Tibial artery (tissue), 4 donors: ENCODE data around the gene RBM26.

Experiments
- DNase-seq, 2 donors: peaks; one replicate each; pipeline ENCODE4 v3.0.0-alpha.2; 2019
- H3K27ac ChIP-seq, 2 donors: fragments of 200-600 bp; sonication (generic) in 1 of 2; 1 replicate in 1 of 2; 2 replicates in 1 of 2; pipeline ENCODE4 v1.5.1; 2018 to 2019; ENCODE audit warnings: mild to moderate bottlenecking in 1 of 2
- H3K27me3 ChIP-seq, 2 donors: fragments of 200-600 bp; sonication (generic) in 1 of 2; one replicate each; pipeline versions ENCODE4 v1.5.1 to v1.6.0; 2016 to 2019
- H3K36me3 ChIP-seq, 3 donors: fragments of 200-600 bp; sonication (generic) in 2 of 3; one replicate each; pipeline ENCODE4 v1.5.1; 2016 to 2019; ENCODE audit warnings: mild to moderate bottlenecking in 2 of 3
- H3K4me1 ChIP-seq, 4 donors: fragments of 200-600 bp; sonication (generic) in 2 of 4; 1 replicate in 3 of 4; 2 replicates in 1 of 4; pipeline ENCODE4 v1.5.1; 2016 to 2019
- H3K4me3 ChIP-seq, 2 donors: fragments of 200-600 bp; sonication (generic) in 1 of 2; 1 replicate in 1 of 2; 2 replicates in 1 of 2; pipeline ENCODE4 v1.5.1; 2018 to 2019; ENCODE audit warnings: mild to moderate bottlenecking in 2 of 2
- H3K9me3 ChIP-seq, 3 donors: fragments of 200-600 bp; sonication (generic) in 1 of 3; one replicate each; pipeline ENCODE4 v1.5.1; 2016 to 2019
- intact Hi-C: fragments of 100-400 bp; cut with DNase I; formaldehyde crosslinking; loops from one replicate; pipeline ENCODE4 v1.15.0; 2023; ENCODE audit warnings: low total_unique reads
- TF ChIP-seq, protein P1 (sequence below), 2 experiments: fragments of 200-600 bp in 1 of 2; fragments of 450-650 bp in 1 of 2; IDR thresholded peaks; one replicate each; pipeline ENCODE4 v1.5.1; 2017 to 2019; ENCODE audit warnings: antibody characterized with exemption in 2 of 2, mild to moderate bottlenecking in 1 of 2, moderate library complexity in 1 of 2

Gene RBM26

DNA sequence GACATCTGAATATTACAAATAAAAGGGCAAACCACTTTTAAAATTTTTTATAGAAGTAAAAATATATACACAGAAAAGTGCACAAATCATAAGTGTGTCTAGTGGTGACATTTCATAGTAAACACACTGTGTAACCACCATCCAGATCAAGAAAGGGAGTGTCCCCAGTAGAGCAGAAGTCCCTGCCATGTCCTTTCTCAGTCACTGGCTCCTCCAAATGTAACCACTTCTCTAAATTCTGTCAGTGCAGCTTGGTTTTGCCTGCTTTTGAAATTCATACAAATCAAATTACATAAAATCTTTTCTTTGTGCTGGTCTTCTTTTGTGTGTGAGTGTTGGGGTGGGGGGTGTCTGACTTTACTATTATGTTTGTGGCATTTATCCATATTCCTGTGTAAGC lies 116.5 kb downstream of the RBM26 start:
- TF ChIP-seq, protein P1, sequence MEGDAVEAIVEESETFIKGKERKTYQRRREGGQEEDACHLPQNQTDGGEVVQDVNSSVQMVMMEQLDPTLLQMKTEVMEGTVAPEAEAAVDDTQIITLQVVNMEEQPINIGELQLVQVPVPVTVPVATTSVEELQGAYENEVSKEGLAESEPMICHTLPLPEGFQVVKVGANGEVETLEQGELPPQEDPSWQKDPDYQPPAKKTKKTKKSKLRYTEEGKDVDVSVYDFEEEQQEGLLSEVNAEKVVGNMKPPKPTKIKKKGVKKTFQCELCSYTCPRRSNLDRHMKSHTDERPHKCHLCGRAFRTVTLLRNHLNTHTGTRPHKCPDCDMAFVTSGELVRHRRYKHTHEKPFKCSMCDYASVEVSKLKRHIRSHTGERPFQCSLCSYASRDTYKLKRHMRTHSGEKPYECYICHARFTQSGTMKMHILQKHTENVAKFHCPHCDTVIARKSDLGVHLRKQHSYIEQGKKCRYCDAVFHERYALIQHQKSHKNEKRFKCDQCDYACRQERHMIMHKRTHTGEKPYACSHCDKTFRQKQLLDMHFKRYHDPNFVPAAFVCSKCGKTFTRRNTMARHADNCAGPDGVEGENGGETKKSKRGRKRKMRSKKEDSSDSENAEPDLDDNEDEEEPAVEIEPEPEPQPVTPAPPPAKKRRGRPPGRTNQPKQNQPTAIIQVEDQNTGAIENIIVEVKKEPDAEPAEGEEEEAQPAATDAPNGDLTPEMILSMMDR (IDR thresholded peaks at IDR 0.05) = no peak
- Histone ChIP-seq H3K36me3 (no peaks in the 10 kb centered on the region), H3K9me3 (no peaks in the 10 kb centered on the region), H3K4me1 (no peaks in the 10 kb centered on the region), H3K27ac (no peak overlapping the region), H3K27me3 (no peaks in the 10 kb centered on the region), H3K4me3 (no peak overlapping the region)
- DNase-seq = no peak
- intact Hi-C loops = no loop called here

DNA sequence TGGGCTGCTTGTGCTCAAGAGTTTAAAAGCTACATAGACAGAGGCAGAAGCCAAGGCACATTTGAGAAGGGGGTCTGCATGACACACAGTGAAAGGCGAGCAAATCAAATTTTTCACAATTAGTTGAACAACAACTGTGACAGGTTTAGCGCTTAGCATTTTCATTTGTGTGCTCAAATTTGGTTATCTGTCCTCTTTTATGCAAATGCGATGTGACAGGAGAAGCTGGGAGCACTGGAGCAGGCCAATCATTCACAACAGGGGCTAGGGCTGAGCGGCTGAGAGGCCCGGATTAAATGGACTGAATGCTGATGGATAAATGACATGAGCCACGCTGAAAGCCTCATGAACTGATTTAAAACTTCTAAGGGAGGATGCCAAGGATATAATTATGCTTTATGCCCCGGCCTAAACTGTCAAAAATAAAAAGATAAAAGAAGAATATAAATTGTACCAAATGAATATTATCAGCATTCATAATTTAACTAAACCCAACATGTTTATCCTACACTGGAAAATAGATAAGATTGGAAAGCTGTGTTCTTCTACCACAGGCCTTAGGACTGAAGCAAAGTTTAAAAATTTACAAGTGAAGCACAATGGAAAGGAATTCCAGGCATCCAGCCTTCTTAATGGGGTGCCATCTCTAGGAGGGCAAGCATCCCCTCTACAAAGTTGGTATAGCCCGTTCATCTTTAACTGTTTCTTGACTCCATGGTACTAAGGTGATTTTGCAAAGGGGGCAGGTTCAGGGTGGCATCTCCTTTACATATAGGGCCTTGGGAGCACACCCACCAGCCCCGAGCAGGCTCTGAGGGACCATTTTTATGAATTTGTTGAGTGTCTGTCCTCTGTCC lies 117.9 kb downstream of the RBM26 start:
- Histone ChIP-seq H3K4me3 (no peak overlapping the region), H3K36me3 (no peaks in the 10 kb centered on the region), H3K9me3 (no peaks in the 10 kb centered on the region), H3K4me1 (no peaks in the 10 kb centered on the region), H3K27me3 (no peaks in the 10 kb centered on the region), H3K27ac (no peak overlapping the region)
- no peak for DNase-seq
- intact Hi-C loops = no loop called here
- TF ChIP-seq, protein P1 (IDR thresholded peaks at IDR 0.05) = no peak

DNA sequence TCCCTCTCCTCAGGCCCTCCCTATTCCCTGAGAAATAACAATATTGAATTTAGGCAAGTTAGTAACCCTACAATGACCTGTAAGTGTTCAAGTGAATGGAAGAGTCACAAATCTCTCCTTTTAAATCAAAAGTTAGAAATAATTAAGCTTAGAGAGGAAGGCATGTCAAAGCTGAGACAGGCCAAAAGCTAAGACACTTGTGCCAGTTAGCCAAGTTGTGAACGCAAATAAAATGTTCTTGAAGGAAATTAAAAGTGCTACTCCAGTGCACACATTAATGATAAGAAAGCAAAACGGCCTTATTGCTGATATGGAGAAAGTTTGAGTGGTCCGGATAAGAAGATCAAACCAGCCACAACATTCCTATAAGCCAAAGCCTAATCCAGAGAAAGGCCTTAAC lies 120.9 kb downstream of the RBM26 start:
- no peak for DNase-seq
- intact Hi-C loops = no loop called here
- Histone ChIP-seq H3K4me3 (no peak overlapping the region), H3K27me3 (no peaks in the 10 kb centered on the region), H3K36me3 (no peaks in the 10 kb centered on the region), H3K27ac (no peak overlapping the region), H3K4me1 (no peaks in the 10 kb centered on the region), H3K9me3 (no peaks in the 10 kb centered on the region)
- TF ChIP-seq, protein P1 (IDR thresholded peaks at IDR 0.05) = no peak

DNA sequence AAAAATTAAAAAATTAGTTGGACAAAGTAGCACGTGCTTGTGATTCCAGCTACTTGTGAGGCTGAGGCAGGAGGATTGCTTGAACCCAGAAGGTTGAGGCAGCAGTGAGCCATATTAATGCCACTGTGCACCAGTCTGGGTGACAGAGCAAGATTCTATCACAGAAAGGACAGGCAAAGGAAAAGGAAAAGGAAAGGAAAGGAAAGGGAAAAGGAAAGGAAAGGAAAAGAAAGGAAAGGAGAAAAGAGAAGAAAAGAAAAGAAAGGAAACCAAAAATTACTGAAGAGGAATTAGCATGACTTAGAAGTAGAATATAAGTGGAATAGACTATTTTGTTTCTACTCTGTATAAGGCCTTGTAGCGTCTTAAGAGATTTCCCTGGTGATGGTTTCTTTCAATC lies 122.3 kb downstream of the RBM26 start:
- Histone ChIP-seq H3K36me3 (no peaks in the 10 kb centered on the region), H3K4me3 (no peak overlapping the region), H3K27me3 (no peaks in the 10 kb centered on the region), H3K4me1 (no peaks in the 10 kb centered on the region), H3K9me3 (no peaks in the 10 kb centered on the region), H3K27ac (no peak overlapping the region)
- DNase-seq = no peak
- intact Hi-C loops = no loop called here
- TF ChIP-seq, protein P1 (IDR thresholded peaks at IDR 0.05) = no peak

DNA sequence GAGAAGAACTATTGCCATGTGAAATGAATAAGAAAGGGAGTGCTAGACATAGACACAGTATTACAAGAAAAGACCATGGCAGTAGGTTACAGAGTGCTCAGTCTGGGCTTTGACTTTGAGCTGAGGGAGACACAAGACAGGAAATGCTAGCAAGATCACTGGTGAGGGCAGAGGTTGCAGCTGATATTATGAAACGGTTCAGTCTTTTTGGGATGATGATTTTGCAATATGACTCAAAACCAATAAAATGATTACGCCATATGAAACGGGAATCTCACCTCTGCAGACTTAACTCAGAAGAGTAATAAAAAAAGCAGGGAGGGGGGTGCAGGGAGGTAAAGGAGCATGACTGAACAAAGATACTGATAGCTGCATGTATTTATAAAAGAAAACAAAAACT lies 123.1 kb downstream of the RBM26 start:
- H3K9me3 ChIP-seq = no peaks in the 10 kb centered on the region
- intact Hi-C loops = no loop called here
- no peak overlapping the region for H3K4me3 ChIP-seq
- H3K36me3 ChIP-seq = no peaks in the 10 kb centered on the region
- no peak overlapping the region for H3K27ac ChIP-seq
- no peak for DNase-seq
- no peaks in the 10 kb centered on the region for H3K27me3 ChIP-seq
- TF ChIP-seq, protein P1 (IDR thresholded peaks at IDR 0.05) = no peak
- H3K4me1 ChIP-seq = no peaks in the 10 kb centered on the region
